B cell (primary cell): Measurements from ENCODE around the gene RMND1.

Experiments
- CTCF ChIP-seq: fragments of 200-600 bp; IDR thresholded peaks from one replicate; pipeline ENCODE4 v1.8.0; 2022; ENCODE audit warnings: antibody characterized with exemption, mild to moderate bottlenecking
- EZH2 ChIP-seq: IDR thresholded peaks from 2 replicates; pipeline ENCODE4 v1.6.1; 2012; ENCODE audit warnings: borderline replicate concordance, low read depth, mild to moderate bottlenecking, moderate library complexity, low read length; ENCODE audit not compliant: insufficient read depth, poor library complexity, severe bottlenecking

- TF ChIP-seq CTCF (no peak), EZH2 (no peak)
These were observed 6.4 kb downstream of the RMND1 start for GRCh38 chr6:151445482-151445881.
